Measurements from ENCODE around the gene AOX1. TPM values are rescaled to one million over a fixed set of nuclear protein-coding genes. Genes with fewer than 3 reads are reported as not detected.
"Not testable (repeated sequence)": the region's sequence is repeated elsewhere in the genome, so short reads cannot be mapped to it uniquely, and the experiment has no call there.

The AOX1 gene
- total RNA-seq, 1 donor from 2014 or later, result 4.1 TPM

GRCh38 chr2:200596774-200597570, 11.2 kb downstream of the AOX1 start:
- ATAC-seq (ENCODE audit: poor library complexity), result no peak
- intact Hi-C loops (cut with DNase I), result no loop called here

GRCh38 chr2:200599206-200599605, 13.4 kb downstream of the AOX1 start:
- ATAC-seq (ENCODE audit: poor library complexity) (no peak), DNase-seq (no peak)
- intact Hi-C loops (cut with DNase I), result no loop called here

More at GRCh38 chr2:200596774-200597570, 11.2 kb downstream of the AOX1 start:
- DNase-seq, result no peak

- intact Hi-C loops (cut with DNase I), result no loop called here
- no peak for ATAC-seq (ENCODE audit: poor library complexity)
These were observed 14.9 kb downstream of the AOX1 start for GRCh38 chr2:200600549-200601225.

GRCh38 chr2:200602584-200602983, 16.8 kb downstream of the AOX1 start:
- intact Hi-C loops (cut with DNase I), result no loop called here
- DNase-seq (no peak), ATAC-seq (ENCODE audit: poor library complexity) (no peak)

More at GRCh38 chr2:200600549-200601225, 14.9 kb downstream of the AOX1 start:
- no peak for DNase-seq

GRCh38 chr2:200603972-200604371, 18.2 kb downstream of the AOX1 start:
- DNase-seq, result no peak
- ATAC-seq (ENCODE audit: poor library complexity), result no peak
- intact Hi-C loops (cut with DNase I), result no loop called here

- DNase-seq, result no peak
- intact Hi-C loops (cut with DNase I), result no loop called here
- ATAC-seq (ENCODE audit: poor library complexity), result no peak
These were observed 18.9 kb downstream of the AOX1 start for GRCh38 chr2:200604571-200605255.

GRCh38 chr2:200608341-200609027, 22.7 kb downstream of the AOX1 start:
- intact Hi-C loops (cut with DNase I), result no loop called here
- no peak for ATAC-seq (ENCODE audit: poor library complexity)
- DNase-seq, result no peak

- intact Hi-C loops (cut with DNase I), result no loop called here
- DNase-seq (no peak), ATAC-seq (ENCODE audit: poor library complexity) (peak; percentile 27)
These were observed 23.3 kb downstream of the AOX1 start for GRCh38 chr2:200609028-200609614.

GRCh38 chr2:200610217-200610616, 24.4 kb downstream of the AOX1 start:
- ATAC-seq (ENCODE audit: poor library complexity); intact Hi-C loops (cut with DNase I); DNase-seq: not testable (repeated sequence)

- no peak for ATAC-seq (ENCODE audit: poor library complexity)
- intact Hi-C loops (cut with DNase I), result no loop called here
- DNase-seq, result no peak
These were observed 27.9 kb downstream of the AOX1 start for GRCh38 chr2:200613692-200614091.

- no peak for ATAC-seq (ENCODE audit: poor library complexity)
- DNase-seq, result no peak
- intact Hi-C loops (cut with DNase I), result no loop called here
These were observed 28.4 kb downstream of the AOX1 start for GRCh38 chr2:200614249-200614648.

GRCh38 chr2:200615247-200615646, 29.4 kb downstream of the AOX1 start:
- no peak for DNase-seq
- intact Hi-C loops (cut with DNase I), result no loop called here
- ATAC-seq (ENCODE audit: poor library complexity), result no peak

- ATAC-seq (ENCODE audit: poor library complexity) (no peak), DNase-seq (no peak)
- intact Hi-C loops (cut with DNase I), result no loop called here
These were observed 30.4 kb downstream of the AOX1 start for GRCh38 chr2:200616193-200616592.

GRCh38 chr2:200616656-200617055, 30.8 kb downstream of the AOX1 start:
- DNase-seq, result no peak
- no peak for ATAC-seq (ENCODE audit: poor library complexity)
- intact Hi-C loops (cut with DNase I), result no loop called here

GRCh38 chr2:200617156-200618053, 31.6 kb downstream of the AOX1 start:
- DNase-seq (no peak), ATAC-seq (ENCODE audit: poor library complexity) (peak; percentile 38)
- intact Hi-C loops (cut with DNase I), result no loop called here

GRCh38 chr2:200618054-200618419, 32.2 kb downstream of the AOX1 start:
- DNase-seq, result no peak
- no peak for ATAC-seq (ENCODE audit: poor library complexity)
- intact Hi-C loops (cut with DNase I), result no loop called here

- intact Hi-C loops (cut with DNase I), result no loop called here
- ATAC-seq (ENCODE audit: poor library complexity), result peak; percentile 45
- DNase-seq, result no peak
These were observed 32.8 kb downstream of the AOX1 start for GRCh38 chr2:200618590-200619021.

- DNase-seq (no peak), ATAC-seq (ENCODE audit: poor library complexity) (no peak)
- intact Hi-C loops (cut with DNase I), result no loop called here
These were observed 33.5 kb downstream of the AOX1 start for GRCh38 chr2:200619279-200619678.

All from Right ventricle myocardium superior (tissue), 1 donor.